ENCODE measurements around the gene CLSTN2. TPM values are rescaled to one million over a fixed set of nuclear protein-coding genes. Genes with fewer than 3 reads are reported as not detected.

The CLSTN2 gene
- total and polyA plus RNA-seq, 3 donors from 2014 or later, result 3.1 to 5.7 (median 3.8) TPM

DNA sequence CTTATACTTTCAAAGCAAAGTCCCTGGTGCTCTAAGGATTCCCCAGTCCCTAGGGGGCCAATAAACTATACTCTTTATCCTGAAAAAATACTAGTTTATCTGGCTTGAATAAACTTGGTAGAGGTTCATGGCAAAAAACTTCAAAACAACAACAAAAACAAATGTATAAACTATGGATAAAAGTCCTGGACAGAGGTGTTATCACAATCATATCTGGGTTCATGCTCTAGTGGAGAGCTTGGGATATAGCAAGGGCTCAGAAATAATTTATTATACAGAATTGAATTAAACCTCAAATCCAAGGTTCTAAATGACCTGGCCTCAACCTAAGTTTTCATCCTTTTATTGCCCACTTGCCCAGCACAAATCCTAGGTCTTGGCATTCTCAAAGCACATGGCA, 644.3 kb downstream of the CLSTN2 start:
- H3K4me3 ChIP-seq, result no peak overlapping the region
- H3K4me1 ChIP-seq, result no peaks in the 10 kb centered on the region
- DNase-seq, result no peak
- H3K27ac ChIP-seq, result no peak overlapping the region
- no peaks in the 10 kb centered on the region for H3K9me3 ChIP-seq
- intact Hi-C loops (cut with DNase I; ENCODE audit: low total_unique reads), result no loop called here
- no peak for TF ChIP-seq POLR2A (IDR thresholded peaks at IDR 0.05)
- TF ChIP-seq, protein P1, sequence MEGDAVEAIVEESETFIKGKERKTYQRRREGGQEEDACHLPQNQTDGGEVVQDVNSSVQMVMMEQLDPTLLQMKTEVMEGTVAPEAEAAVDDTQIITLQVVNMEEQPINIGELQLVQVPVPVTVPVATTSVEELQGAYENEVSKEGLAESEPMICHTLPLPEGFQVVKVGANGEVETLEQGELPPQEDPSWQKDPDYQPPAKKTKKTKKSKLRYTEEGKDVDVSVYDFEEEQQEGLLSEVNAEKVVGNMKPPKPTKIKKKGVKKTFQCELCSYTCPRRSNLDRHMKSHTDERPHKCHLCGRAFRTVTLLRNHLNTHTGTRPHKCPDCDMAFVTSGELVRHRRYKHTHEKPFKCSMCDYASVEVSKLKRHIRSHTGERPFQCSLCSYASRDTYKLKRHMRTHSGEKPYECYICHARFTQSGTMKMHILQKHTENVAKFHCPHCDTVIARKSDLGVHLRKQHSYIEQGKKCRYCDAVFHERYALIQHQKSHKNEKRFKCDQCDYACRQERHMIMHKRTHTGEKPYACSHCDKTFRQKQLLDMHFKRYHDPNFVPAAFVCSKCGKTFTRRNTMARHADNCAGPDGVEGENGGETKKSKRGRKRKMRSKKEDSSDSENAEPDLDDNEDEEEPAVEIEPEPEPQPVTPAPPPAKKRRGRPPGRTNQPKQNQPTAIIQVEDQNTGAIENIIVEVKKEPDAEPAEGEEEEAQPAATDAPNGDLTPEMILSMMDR (IDR thresholded peaks at IDR 0.05), result peak in 2 of 3 experiments; percentile 13 to 23
- H3K27me3 ChIP-seq, result no peaks in the 10 kb centered on the region
- H3K36me3 ChIP-seq (ENCODE audit: low read depth, missing control alignments), result no peaks in the 10 kb centered on the region

DNA sequence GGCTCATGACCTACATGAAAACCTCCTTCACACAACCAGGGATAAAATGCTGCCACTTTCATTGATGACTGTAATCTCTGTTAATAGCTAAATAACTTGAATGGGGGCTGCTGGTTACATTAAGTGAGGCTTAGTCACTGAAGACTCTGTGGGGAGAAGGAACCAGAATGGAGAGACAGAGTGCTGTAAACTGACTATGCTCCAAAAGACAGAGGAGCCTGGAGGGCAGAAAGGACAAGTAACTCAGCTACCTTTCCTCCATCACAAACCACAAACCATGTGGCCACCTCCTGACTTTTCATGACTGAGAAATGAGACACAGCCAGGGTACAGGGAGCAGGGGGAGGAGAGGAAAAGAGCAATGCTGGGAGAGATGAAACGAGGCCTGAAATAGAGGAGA, 645.8 kb downstream of the CLSTN2 start:
- Histone ChIP-seq H3K4me3 (no peak overlapping the region), H3K36me3 (ENCODE audit: low read depth, missing control alignments) (no peaks in the 10 kb centered on the region), H3K9me3 (no peaks in the 10 kb centered on the region), H3K27me3 (no peaks in the 10 kb centered on the region), H3K4me1 (no peaks in the 10 kb centered on the region), H3K27ac (no peak overlapping the region)
- DNase-seq, result no peak
- 75 to 79% methylated on average over 1 of the region's 1 CpG for WGBS, 2 donors
- intact Hi-C loops (cut with DNase I; ENCODE audit: low total_unique reads), result no loop called here
- TF ChIP-seq POLR2A (IDR thresholded peaks at IDR 0.05), result no peak
- TF ChIP-seq, protein P1 (IDR thresholded peaks at IDR 0.05), result no peak

DNA sequence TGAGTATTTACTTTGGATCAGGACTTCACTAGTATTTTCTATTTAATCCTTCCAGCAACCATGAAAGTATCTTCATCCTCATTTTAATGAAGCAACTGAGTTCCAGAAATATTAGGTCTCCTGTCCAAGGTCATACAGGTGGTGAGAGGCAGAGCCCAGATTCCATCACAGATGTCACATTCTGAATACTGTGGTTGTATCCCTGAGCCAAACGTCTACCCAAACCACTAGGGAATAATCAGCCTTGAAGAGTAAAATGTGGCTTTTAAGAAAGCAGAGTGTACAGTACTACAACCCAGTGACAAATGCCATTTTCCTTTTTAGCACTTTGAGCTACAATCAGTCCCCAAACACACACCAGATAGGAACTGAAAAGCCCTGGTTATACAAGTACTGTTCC, 649.6 kb downstream of the CLSTN2 start:
- intact Hi-C loops (cut with DNase I; ENCODE audit: low total_unique reads), result no loop called here
- Histone ChIP-seq H3K9me3 (no peaks in the 10 kb centered on the region), H3K27ac (no peak overlapping the region), H3K36me3 (ENCODE audit: low read depth, missing control alignments) (no peaks in the 10 kb centered on the region), H3K27me3 (no peaks in the 10 kb centered on the region), H3K4me3 (no peak overlapping the region), H3K4me1 (no peaks in the 10 kb centered on the region)
- no peak for DNase-seq
- TF ChIP-seq POLR2A (IDR thresholded peaks at IDR 0.05), result no peak
- TF ChIP-seq, protein P1 (IDR thresholded peaks at IDR 0.05), result no peak
- 3 to 33% methylated on average over 1 of the region's 1 CpG for WGBS, 2 donors

DNA sequence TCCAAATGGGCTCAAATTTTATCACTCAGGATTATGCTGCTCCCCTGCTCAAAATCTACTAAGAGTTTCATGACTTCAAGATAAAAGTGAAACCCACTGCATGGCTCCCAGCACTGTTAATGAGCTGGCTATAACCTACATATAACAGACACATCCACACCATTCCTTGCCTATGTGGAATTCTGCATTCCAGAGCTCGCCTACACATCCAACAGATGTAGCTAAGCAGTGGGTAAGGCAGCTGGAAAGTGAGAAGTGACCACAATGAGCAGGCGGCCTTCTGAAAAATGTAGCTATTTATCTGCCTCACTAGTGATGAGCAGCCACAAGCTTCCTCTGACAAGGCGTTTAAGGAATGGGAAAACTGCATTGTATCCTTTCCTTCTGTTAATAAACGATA, 650.8 kb downstream of the CLSTN2 start:
- no peaks in the 10 kb centered on the region for H3K36me3 ChIP-seq (ENCODE audit: low read depth, missing control alignments)
- no peak for TF ChIP-seq POLR2A (IDR thresholded peaks at IDR 0.05)
- TF ChIP-seq, protein P1 (IDR thresholded peaks at IDR 0.05), result no peak
- no peak for DNase-seq
- H3K27me3 ChIP-seq, result no peaks in the 10 kb centered on the region
- no peak overlapping the region for H3K27ac ChIP-seq
- no peaks in the 10 kb centered on the region for H3K4me1 ChIP-seq
- 73 to 82% methylated on average over 4 of the region's 4 CpGs for WGBS, 2 donors
- H3K9me3 ChIP-seq, result no peaks in the 10 kb centered on the region
- no peak overlapping the region for H3K4me3 ChIP-seq
- intact Hi-C loops (cut with DNase I; ENCODE audit: low total_unique reads), result no loop called here

DNA sequence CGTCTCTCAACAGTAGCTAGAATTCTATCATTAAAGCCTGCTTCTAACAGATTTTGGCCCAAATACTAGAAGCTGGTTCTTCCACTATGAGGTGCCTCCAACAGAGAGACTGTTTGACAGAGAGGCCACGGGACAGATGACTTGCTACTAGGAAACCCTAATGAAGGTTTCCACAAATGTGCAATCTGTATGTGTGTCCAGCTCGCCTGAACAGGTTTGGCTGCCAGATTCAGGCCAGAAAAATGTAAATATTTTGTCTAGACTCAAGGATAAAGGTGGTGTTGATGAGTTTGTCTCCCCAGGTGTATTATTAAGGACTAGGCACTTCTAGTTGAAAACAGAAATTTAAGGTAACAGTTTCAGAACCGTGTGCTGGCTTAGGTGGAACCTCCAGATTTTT, 651.3 kb downstream of the CLSTN2 start:
- DNase-seq, result no peak
- Histone ChIP-seq H3K36me3 (ENCODE audit: low read depth, missing control alignments) (no peaks in the 10 kb centered on the region), H3K9me3 (no peaks in the 10 kb centered on the region), H3K27me3 (no peaks in the 10 kb centered on the region), H3K27ac (no peak overlapping the region), H3K4me3 (no peak overlapping the region), H3K4me1 (no peaks in the 10 kb centered on the region)
- TF ChIP-seq, protein P1 (IDR thresholded peaks at IDR 0.05), result no peak
- TF ChIP-seq POLR2A (IDR thresholded peaks at IDR 0.05), result no peak
- intact Hi-C loops (cut with DNase I; ENCODE audit: low total_unique reads), result no loop called here
- WGBS, 2 donors, result 83 to 92% methylated on average over 4 of the region's 4 CpGs
